Liver (tissue), 9 donors: ENCODE measurements around the gene SLMAP. TPM values are rescaled to one million over a fixed set of nuclear protein-coding genes. Genes with fewer than 3 reads are reported as not detected.

Source experiments
- DNase-seq: peaks from one replicate; pipeline ENCODE4 v3.0.0-alpha.2; 2017; ENCODE audit warnings: low spot score
- H3K27ac ChIP-seq, 2 donors: one replicate each; pipeline ENCODE4 v1.7.0; 2013; ENCODE audit warnings: inconsistent platforms in 2 of 2, low read length in 2 of 2, control low read depth in 1 of 2, low read depth in 1 of 2, mild to moderate bottlenecking in 1 of 2
- H3K27me3 ChIP-seq, 4 donors: one replicate each; pipeline versions ENCODE4 v1.6.1 to v1.7.0; 2013; ENCODE audit warnings: low read length in 3 of 4, inconsistent platforms in 1 of 4, mild to moderate bottlenecking in 1 of 4, moderate library complexity in 1 of 4; ENCODE audit not compliant: control insufficient read depth in 4 of 4, insufficient read depth in 4 of 4
- H3K36me3 ChIP-seq, 4 donors: one replicate each; pipeline versions ENCODE4 v1.6.1 to v1.7.0; 2013; ENCODE audit warnings: low read length in 3 of 4, mild to moderate bottlenecking in 3 of 4, low read depth in 1 of 4, moderate library complexity in 1 of 4; ENCODE audit not compliant: control insufficient read depth in 4 of 4, insufficient read depth in 3 of 4
- H3K4me1 ChIP-seq, 4 donors: one replicate each; pipeline versions ENCODE4 v1.6.1 to v1.7.0; 2013; ENCODE audit warnings: low read length in 3 of 4, mild to moderate bottlenecking in 3 of 4, moderate library complexity in 1 of 4; ENCODE audit not compliant: control insufficient read depth in 4 of 4, insufficient read depth in 4 of 4
- H3K4me3 ChIP-seq, 3 donors: one replicate each; pipeline versions ENCODE4 v1.6.1 to v1.7.0; 2013; ENCODE audit warnings: low read length in 3 of 3, control low read depth in 1 of 3, low read depth in 1 of 3, mild to moderate bottlenecking in 1 of 3
- H3K9ac ChIP-seq, 2 donors: one replicate each; pipeline ENCODE4 v1.7.0; 2013; ENCODE audit warnings: low read length in 2 of 2, mild to moderate bottlenecking in 2 of 2, moderate library complexity in 2 of 2, control low read depth in 1 of 2, low read depth in 1 of 2
- H3K9me3 ChIP-seq, 4 donors: one replicate each; pipeline versions ENCODE4 v1.6.1 to v1.7.0; 2013; ENCODE audit warnings: low read length in 3 of 4; ENCODE audit not compliant: control insufficient read depth in 4 of 4
- ATF3 ChIP-seq: IDR thresholded peaks from 2 replicates; pipeline ENCODE4 v1.6.1; 2016; ENCODE audit warnings: antibody characterized with exemption
- CTCF ChIP-seq: fragments of 150-350 bp; IDR thresholded peaks from 2 replicates; pipeline ENCODE4 v1.5.1; 2017; ENCODE audit warnings: improper control_type of control experiment, low read depth, low read length; ENCODE audit not compliant: missing input control
- EGR1 ChIP-seq, 2 donors: IDR thresholded peaks; 2 replicates each; pipeline ENCODE4 v1.6.1; 2016 to 2018; ENCODE audit warnings: antibody characterized with exemption in 2 of 2, low read depth in 2 of 2
- FOXA1 ChIP-seq: IDR thresholded peaks from 2 replicates; pipeline ENCODE4 v1.6.1; 2016; ENCODE audit warnings: antibody characterized with exemption
- FOXA2 ChIP-seq: IDR thresholded peaks from 2 replicates; pipeline ENCODE4 v1.6.1; 2016; ENCODE audit warnings: antibody characterized with exemption
- GABPA ChIP-seq, 2 donors: IDR thresholded peaks in 1 of 2; conservative IDR thresholded peaks in 1 of 2; 2 replicates each; pipeline ENCODE4 v1.6.1; 2016; ENCODE audit warnings: antibody characterized with exemption in 2 of 2, mild to moderate bottlenecking in 1 of 2, moderate library complexity in 1 of 2
- HNF4A ChIP-seq, 2 donors: conservative IDR thresholded peaks; 2 replicates each; pipeline ENCODE4 v1.6.1; 2016; ENCODE audit warnings: antibody characterized with exemption in 2 of 2, mild to moderate bottlenecking in 2 of 2
- HNF4G ChIP-seq: IDR thresholded peaks from 2 replicates; pipeline ENCODE4 v1.6.1; 2016; ENCODE audit warnings: antibody characterized with exemption
- JUND ChIP-seq, 2 donors: IDR thresholded peaks; 2 replicates each; pipeline ENCODE4 v1.6.1; 2016; ENCODE audit warnings: antibody characterized with exemption in 2 of 2
- MAX ChIP-seq: IDR thresholded peaks from 2 replicates; pipeline ENCODE4 v1.6.1; 2016; ENCODE audit warnings: antibody characterized with exemption
- NR2F2 ChIP-seq: IDR thresholded peaks from 2 replicates; pipeline ENCODE4 v1.6.1; 2016; ENCODE audit warnings: antibody characterized with exemption
- RAD21 ChIP-seq, 2 donors: IDR thresholded peaks; 2 replicates each; pipeline ENCODE4 v1.6.1; 2016; ENCODE audit warnings: antibody characterized with exemption in 2 of 2, mild to moderate bottlenecking in 2 of 2
- REST ChIP-seq: IDR thresholded peaks from 2 replicates; pipeline ENCODE4 v1.6.1; 2016; ENCODE audit warnings: antibody characterized with exemption, mild to moderate bottlenecking
- RXRA ChIP-seq, 2 donors: IDR thresholded peaks; 2 replicates each; pipeline ENCODE4 v1.6.1; 2017 to 2018; ENCODE audit warnings: antibody characterized with exemption in 2 of 2, mild to moderate bottlenecking in 1 of 2
- SP1 ChIP-seq: IDR thresholded peaks from 2 replicates; pipeline ENCODE4 v1.6.1; 2018; ENCODE audit warnings: antibody characterized with exemption, mild to moderate bottlenecking
- TAF1 ChIP-seq: conservative IDR thresholded peaks from 2 replicates; pipeline ENCODE4 v1.6.1; 2016; ENCODE audit warnings: antibody characterized with exemption, mild to moderate bottlenecking
- YY1 ChIP-seq: IDR thresholded peaks from 2 replicates; pipeline ENCODE4 v1.6.1; 2016; ENCODE audit warnings: antibody characterized with exemption, mild to moderate bottlenecking
- ZBTB33 ChIP-seq: IDR thresholded peaks from 2 replicates; pipeline ENCODE4 v1.6.1; 2016; ENCODE audit warnings: antibody characterized with exemption
- WGBS: extraction: QIAGEN DNeasy Blood & Tissue Kit; methylation state at CpG from one replicate; pipeline ENCODE4 v1.1.7; 2013; 5-methylcytosine and 5-hydroxymethylcytosine counted together
- polyA plus RNA-seq, 2 donors: library from polyadenylated mRNA; stranded (reverse) in 1 of 2; unstranded in 1 of 2; fragments of 200-250 nt in 1 of 2; fragments of >200 nt in 1 of 2; fragmentation: Nextera tagmentation in 1 of 2; extraction: Ambion mirVana in 1 of 2; gene quantifications; one replicate each; pipeline versions ENCODE4 v1.2.1 to v1.2.3, GENCODE V29; 2013 to 2015
- total RNA-seq, 2 donors: library from RNA; depleted of rRNA; stranded (reverse); fragments of >200 nt; gene quantifications; one replicate each; pipeline ENCODE4 v1.2.3, GENCODE V29; 2014
- donor health status: healthy.
- donor health status: healthy.
- donor health status: healthy.
- donor health status: healthy.
- donor health status: healthy.

The SLMAP gene
- total and polyA plus RNA-seq, 4 donors = 10.2 to 37.8 (median 19.4) TPM

- H3K27ac ChIP-seq = no peak overlapping the region
- H3K27me3 ChIP-seq = no peaks in the 10 kb centered on the region
- no peak for DNase-seq
- H3K4me1 ChIP-seq = peaks cover 5 to 34% (median 26%) of the 10 kb centered on the region in 4 donors
- 84% methylated on average over 2 of the region's 2 CpGs for WGBS
- H3K9ac ChIP-seq = peak overlapping the region in 1 of 2 donors; percentile 18
- H3K4me3 ChIP-seq = no peak overlapping the region
- no peaks in the 10 kb centered on the region for H3K36me3 ChIP-seq
- no peaks in the 10 kb centered on the region for H3K9me3 ChIP-seq
- TF ChIP-seq HNF4A (conservative IDR thresholded peaks at IDR 0.05) (no peak), ATF3 (no peak), JUND (IDR thresholded peaks at IDR 0.05) (no peak), NR2F2 (no peak), RAD21 (IDR thresholded peaks at IDR 0.05) (no peak), TAF1 (no peak), GABPA (IDR thresholded peaks at IDR 0.05 in 1 of 2, conservative IDR thresholded peaks at IDR 0.05 in 1 of 2) (no peak), YY1 (no peak), RXRA (IDR thresholded peaks at IDR 0.05) (no peak), MAX (no peak), CTCF (no peak), ZBTB33 (no peak), FOXA1 (no peak), FOXA2 (no peak), EGR1 (IDR thresholded peaks at IDR 0.05; ENCODE audit: low read depth in 2 of 2) (no peak), REST (no peak), SP1 (no peak), HNF4G (no peak)
These were observed 2.6 kb downstream of the SLMAP start for GRCh38 chr3:57758686-57759085.
